Sciatic nerve (tissue), 2 donors: ENCODE results near the gene NTNG1. TPM values are rescaled to one million over a fixed set of nuclear protein-coding genes. Genes with fewer than 3 reads are reported as not detected.
"Not testable (repeated sequence)": the region's sequence is repeated elsewhere in the genome, so short reads cannot be mapped to it uniquely, and the experiment has no call there.

Experiments used
- ATAC-seq: fragments of 200-7000 bp; cut with Tn5 transposase; one replicate; pipeline ENCODE4 v1.9.1; 2020; ENCODE audit warnings: mild to moderate bottlenecking, moderate library complexity
- DNase-seq: peaks from one replicate; pipeline ENCODE4 v3.0.0-alpha.2; 2020; ENCODE audit warnings: low spot score
- intact Hi-C: fragments of 100-400 bp; cut with DNase I; formaldehyde crosslinking; loops from one replicate; pipeline ENCODE4 v1.14.2; 2022
- total RNA-seq: library from RNA; stranded (reverse); fragmentation: NEBNext Ultra II Directional; extraction: Animal tissue kit (Norgen Biotek cat#: 25700); gene quantifications from one replicate; pipeline ENCODE4 v1.2.1, GENCODE V29; 2021
- donor health status: DM: no; HTN: no; CAD: no.
- donor health status: DM: no; HTN: no; CAD: no.

Gene NTNG1
- total RNA-seq, 1 donor from 2014 or later = 8.2 TPM

DNA sequence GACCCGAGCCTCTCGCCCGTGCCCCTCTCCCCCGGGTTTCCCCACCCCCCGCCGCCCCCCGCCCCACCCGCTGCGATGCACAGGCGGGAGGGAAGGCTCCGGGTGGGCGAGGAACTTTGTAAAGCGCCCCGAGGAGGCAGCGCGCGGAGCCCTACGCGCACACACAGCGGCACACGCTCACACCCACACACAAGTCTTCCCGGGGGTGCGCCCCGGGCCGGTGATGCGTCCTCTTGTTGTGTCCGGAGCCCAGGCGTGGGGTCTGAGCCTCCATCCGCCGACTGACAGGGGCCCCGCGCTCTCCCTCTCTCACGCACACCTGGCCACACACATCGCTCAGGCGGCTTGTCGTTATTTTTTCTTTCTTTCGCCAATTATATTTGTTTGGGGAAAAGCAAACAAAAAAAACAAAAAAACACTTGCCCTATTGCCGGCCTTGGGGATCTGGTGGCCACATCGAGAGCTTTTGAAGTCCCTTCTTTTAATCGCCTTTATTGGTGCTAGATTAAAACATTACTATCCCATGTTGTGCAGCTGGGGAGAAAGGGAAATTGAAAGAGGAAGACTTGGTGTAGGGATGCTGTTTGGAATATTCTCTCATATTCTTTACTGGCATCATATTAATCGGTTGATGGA lies 770 bp downstream of the NTNG1 start:
- intact Hi-C loops = no loop called here
- peak; percentile 59 for ATAC-seq
- no peak for DNase-seq

DNA sequence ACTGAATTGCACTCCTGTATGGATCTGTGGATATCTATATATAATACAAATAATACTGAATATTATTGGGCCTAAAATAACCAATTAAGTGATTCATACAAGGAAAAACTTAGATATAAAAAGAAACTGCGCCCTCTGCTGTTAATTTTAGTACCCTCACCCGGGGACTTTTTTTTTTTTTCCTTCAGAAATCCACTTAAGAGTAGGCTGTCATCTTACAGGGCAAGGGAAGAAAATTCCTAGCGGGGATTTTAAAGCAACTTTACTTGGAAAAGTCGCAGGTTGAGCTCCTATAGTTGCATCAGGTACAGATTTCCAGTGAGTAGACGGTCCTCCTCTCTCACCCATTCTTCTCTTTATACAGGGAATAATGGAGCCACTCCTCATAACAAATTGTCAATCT lies 1.3 kb downstream of the NTNG1 start:
- no peak for DNase-seq
- intact Hi-C loops = no loop called here
- ATAC-seq = peak; percentile 53

DNA sequence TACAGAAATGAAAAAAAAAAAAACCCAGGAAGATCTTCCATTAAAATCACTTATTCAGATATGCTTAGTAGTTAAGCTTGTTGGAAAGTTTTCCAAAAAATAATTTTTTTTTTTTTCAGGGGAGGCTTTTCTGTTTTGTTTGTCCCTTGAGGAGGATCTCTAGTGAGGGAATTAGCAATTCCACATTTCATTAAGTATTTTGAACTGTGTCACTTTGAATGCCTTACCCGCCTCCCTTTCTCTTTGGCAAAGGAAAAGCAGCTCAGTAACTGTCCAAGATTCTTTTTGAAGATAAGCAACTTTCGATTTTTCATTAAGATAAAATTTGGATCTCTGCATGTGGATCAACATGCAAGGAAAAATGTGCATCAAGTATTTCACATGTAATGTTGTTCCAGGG lies 1.8 kb downstream of the NTNG1 start:
- ATAC-seq (no peak), DNase-seq (no peak)
- intact Hi-C loops = no loop called here

DNA sequence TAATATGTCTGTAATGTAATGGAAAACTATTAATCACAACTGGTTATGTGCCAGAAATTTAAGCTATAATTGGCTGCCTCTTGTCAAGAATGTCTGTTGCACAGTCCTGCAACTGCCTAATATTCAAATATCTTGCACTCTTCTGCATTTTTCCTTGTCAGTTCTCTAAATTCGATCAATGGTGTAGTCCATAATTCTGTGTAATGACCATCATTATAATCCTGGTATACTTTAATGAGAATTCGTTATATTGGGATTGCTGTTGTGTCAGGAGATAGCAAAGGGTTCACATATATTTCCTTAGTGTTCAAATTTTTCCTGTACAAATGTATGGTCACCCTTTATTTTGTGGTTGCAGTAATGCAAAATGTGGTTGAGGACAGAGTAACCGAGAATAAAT lies 4.8 kb downstream of the NTNG1 start:
- ATAC-seq = no peak
- DNase-seq = no peak
- intact Hi-C loops = no loop called here

DNA sequence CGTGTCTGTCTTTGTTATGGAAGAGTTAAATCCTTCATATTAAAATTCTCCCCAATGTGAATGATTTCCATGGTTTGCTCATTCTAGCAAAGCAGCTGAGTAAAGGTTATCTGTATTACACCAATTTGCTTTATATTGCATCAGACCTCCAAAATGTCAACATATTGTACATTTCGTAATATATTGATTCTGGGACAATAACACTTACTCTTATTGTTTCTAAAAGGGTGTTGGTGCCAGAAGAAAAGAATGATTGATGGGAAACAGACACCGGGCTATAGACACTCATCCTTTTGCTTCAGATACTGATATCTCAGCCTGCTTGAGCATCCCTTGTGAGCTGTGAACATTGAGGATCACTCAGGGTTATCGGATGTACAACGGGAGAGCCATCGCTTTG lies 7.0 kb downstream of the NTNG1 start:
- DNase-seq (no peak), ATAC-seq (no peak)
- intact Hi-C loops = no loop called here

DNA sequence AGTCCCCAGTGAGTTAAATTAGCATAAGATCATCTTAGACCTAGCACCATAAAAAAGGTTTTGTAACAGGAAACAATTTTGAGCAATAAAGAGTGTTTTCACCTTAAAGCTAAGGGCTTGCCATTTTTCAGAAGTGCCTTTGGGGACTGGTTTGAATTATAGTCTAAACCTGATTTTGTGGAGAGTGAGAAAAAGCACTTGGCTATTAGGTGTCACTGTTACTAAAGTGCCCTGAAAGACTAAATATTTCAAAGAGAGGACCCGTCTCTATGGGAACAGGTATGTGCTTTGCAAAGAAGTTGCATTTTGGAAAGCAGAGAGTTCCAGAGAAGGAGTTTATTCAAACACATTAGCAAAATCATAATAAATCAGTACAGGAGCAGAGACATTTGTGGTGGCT lies 9.1 kb downstream of the NTNG1 start:
- intact Hi-C loops = no loop called here
- no peak for ATAC-seq
- no peak for DNase-seq

DNA sequence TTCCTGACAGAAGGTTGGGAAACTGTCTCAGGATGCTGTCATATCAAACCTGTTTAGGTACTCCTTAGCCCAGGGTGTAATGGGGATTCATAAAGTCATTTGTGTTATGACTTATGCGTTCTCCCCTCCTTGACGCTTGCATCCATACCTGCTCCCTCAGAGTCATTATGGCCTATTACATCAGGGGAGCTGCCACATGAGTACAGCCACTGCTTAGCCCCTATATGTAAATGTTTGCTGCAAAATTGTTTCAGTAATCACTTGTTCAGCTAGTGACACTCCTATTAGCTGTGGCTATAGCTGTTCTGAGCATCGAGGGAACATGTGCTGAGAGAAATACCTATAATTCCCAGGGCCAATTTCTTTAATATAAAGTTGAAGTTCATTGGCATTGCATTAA lies 10.5 kb downstream of the NTNG1 start:
- ATAC-seq (no peak), DNase-seq (no peak)
- intact Hi-C loops = no loop called here

DNA sequence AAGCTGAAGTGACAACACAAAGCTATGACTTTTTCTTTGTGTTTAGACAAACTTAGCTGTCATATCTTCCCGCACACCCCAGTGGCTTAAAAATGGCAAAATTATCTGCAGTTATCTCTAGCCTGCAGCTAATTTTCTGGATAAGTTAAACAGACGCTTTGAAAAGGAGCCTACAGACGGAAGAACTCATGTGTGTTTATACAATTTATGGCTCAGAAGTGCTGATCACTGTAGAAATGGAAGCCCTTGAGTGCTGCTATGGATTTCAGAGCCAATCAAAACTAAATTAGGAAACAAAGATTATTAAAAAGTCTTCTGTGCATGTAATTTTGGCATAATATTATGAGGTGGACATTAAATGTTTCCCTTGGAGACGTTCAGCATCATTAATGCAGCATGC lies 11.6 kb downstream of the NTNG1 start:
- intact Hi-C loops = no loop called here
- no peak for ATAC-seq
- DNase-seq = no peak

DNA sequence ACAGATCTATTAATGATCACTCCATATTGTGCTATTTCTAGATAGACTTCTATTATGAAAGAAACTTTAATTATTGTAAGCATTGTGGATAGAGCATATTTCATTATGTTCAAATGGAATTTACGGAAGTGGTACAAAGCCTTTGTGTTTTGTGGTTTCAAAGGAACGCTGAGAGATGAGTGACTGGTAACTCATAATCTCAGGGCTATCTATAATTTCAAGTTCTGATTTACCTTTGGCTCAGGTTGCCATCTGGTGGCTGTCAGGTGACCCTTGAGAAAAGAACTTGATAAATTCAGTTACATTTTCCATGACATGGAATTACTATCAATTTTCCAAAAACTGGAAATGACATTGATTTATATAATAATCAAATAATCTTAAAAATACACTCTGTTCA lies 12.2 kb downstream of the NTNG1 start:
- intact Hi-C loops = no loop called here
- ATAC-seq (no peak), DNase-seq (no peak)

DNA sequence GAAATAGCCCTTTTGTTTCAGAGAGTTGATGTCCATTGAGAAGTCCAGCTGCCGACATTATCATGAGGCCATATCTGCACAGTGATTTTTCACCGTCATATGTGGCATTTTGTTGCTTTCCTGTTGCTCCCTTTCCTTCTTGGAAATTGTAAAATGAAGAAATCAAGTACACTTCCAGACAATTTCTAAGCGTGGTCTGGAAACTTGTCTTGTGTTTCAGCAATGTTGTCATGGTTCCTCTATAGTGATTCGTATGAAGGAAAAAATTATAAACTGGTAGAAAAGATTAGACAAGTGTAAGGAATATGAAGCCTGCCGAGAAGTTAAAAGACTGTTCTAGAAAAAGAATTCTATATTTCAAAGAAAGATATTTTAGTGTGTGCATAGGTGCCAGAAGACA lies 17.7 kb downstream of the NTNG1 start:
- intact Hi-C loops = no loop called here
- DNase-seq = no peak
- ATAC-seq = no peak

DNA sequence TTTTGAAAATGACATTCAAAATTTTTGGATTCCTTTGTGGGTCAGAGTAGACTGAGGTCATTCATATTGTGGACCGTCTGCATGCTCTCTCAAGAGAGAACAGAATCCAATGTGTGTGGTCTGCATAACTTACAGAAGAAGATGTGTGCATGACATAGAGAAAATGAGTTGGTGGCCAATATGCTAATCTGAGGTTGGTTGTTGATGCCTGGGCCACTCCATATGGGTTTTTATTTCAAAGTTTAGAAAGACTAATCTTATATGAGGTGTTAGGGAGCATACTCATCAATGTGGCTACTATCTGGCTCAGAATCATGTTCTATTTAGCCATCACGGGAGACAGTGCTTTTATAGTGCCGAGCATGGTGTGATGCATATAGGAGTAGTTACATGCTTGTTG lies 18.2 kb downstream of the NTNG1 start:
- ATAC-seq (no peak), DNase-seq (no peak)
- intact Hi-C loops = no loop called here

DNA sequence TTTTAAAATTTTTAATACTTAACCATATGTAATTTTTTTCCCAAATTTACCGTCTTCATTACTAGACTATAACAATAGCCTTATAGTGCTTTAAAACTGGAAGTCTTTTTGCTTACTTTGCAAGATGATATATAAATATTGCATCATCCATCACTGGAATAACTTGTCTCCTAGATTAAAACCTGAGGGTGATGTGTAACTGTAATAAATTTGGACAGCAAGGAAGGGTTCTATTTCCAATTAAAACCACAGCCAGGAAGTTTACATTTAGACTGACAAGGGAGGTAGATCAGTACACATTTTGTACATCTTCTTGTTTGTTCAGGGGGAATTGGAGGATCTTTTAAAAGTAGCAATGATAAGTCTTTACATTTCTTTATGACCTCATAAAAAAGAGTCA lies 21.9 kb downstream of the NTNG1 start:
- ATAC-seq (no peak), DNase-seq (no peak)
- intact Hi-C loops = no loop called here

DNA sequence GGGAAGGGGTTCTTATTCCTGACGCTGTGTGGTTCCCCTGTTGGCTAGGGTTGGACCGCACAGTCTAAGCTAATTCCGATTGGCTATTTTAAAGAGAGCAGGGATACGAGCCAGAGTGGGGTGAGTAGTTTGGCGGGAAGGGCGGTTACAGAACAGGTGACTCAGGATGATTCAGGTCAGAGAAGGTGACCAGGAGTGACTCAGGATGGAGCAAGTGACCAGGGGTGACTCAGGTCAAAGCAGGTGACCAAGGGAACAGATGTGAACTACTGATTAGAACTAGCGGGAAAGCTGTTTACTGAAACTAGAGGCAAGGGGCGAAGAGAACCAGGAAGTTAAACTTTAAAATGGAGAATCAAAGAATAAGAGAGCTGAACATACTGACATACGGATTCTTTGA lies 24.1 kb downstream of the NTNG1 start:
- DNase-seq, intact Hi-C loops, ATAC-seq: not testable (repeated sequence)

DNA sequence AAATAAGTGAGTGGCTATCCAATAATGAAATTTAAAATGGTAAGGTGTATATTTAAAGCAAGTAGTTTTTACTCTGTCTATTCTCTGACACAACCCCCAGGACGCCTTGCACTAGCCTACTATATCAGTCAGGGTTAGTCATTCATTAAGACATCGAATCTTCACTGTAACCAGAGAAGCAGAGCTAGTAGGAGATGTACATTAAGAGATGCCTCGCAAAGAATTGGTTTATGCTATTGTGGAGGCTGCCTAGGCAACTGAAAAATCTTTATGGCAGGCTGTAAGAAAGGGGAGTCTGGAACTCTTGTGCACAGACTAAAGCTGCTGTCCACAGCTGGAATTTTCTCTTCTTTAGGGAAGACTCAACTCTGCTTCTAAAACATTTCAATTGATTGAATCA lies 28.8 kb downstream of the NTNG1 start:
- intact Hi-C loops = no loop called here
- no peak for ATAC-seq
- no peak for DNase-seq

DNA sequence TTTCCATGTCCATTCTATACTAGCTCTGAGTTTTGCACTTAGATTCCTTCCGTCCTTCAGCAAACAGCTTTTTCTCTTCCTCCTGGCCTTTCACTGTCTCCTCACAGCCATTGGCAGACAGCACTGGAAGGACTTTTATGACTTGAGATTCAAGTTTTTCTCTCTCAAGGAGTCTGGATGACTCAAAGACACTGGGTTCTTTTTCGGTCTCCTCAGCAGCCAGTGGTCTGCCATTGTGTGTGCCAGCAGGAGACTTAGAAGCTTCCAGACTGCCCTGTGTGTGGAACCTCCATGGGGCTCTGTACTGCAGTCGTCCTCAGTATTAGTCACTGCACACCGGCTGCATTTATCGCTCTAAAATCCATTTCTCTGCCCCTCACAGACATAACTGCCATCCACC lies 30.5 kb downstream of the NTNG1 start:
- ATAC-seq = no peak
- intact Hi-C loops = no loop called here
- DNase-seq = no peak

DNA sequence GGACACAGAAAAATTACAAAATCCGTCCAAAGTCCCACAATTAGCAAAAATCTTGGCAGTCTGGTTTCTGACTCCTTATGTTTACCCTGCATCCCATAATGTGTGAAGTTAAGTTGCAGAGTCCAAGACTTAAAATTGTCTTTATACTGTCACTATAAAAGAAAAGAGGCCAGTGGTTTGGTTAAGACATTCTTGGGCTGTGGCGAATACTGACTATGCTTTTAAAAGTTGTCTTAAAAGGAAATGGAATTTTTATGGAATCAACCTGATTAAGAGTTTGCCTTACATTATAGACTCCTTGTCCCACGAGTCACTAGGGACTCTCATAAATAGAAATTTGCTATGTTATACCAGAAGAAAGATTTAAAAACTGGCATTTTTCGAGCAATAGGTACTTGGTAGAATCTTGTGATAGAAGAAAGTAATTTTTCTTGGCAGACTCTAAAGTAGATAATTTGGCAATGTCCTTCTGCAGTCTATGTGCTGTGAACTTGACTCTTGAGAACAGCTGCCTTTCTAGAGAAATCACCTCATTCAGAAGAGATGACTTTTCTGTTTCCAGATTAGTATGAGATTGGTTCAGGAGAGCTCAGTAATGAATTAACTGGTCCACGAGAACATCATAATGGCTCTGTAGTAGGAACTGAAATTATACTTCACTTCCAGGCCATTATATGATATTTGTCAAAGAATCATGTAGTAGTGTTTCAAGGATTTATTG lies 31.8 kb downstream of the NTNG1 start:
- ATAC-seq = no peak
- no peak for DNase-seq
- intact Hi-C loops = no loop called here

DNA sequence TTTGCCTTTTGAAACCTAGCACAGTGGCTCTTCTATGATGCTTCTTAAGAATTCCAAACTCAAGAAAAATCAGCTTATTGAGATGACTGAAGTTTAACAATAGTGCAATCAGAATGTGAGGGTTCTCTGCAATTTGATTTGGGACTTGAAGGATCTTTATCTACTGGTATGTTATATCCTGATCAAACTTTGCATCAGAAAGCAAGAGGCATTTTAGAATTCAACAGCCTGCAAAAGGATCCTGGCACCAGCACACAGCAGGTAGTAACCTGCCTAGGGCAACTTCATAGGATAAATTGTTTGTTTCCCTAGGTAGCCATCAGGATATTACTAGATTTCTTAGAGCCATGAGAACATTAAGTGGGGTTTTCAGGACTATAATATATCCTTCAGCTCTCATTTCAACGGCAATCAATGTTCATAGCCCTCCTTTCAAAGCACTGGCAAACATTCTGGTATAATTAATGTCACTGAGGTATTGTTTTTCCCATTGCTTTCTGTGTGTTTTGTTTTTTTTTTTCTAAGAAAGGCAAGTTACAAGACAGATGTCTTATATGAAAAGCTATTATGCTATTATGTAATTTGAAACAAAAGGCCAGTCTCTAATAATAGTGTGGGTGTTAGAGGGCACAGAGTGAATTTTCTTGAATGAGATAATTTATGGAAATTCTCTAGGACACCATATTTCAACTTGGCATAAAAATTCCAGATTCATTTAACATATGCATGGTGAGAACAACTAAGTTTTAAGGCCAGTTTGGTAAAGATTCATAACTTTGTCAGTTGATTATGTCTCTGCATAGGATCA lies 34.5 kb downstream of the NTNG1 start:
- DNase-seq (no peak), ATAC-seq (no peak)
- intact Hi-C loops = no loop called here

DNA sequence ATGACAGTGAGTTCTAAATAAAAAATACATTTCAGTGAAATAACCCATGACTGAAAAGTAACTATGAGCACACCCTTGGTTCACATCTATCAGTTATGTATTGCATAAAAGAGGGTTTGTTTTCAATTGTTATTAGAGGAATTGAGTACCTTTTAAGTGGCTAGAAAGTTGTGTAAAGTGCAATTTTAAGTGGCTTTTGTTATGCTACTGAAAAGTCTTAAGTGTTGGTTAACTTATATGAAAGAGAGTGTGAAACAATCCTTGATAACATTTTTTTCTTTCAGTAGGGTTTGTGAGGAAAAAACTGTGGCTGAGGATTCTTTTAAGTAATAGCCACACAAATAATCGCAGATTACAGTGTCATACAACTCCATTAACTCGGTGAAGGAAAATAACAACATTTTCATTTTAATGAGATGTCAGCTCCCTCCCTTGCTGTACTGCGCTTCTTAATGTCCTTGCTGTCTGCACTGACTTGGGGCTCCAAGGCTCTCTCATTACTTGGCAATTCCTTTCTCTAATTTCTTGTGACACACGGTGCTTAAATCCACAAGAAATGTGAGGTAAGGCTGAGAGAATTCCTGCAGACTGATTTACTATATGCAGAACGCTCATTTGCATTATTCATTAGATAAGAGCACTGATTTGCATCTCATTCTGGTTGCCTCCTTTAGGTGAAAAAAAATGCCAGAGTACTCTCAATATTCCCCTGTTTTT lies 40.6 kb downstream of the NTNG1 start:
- ATAC-seq = no peak
- intact Hi-C loops = no loop called here
- no peak for DNase-seq

DNA sequence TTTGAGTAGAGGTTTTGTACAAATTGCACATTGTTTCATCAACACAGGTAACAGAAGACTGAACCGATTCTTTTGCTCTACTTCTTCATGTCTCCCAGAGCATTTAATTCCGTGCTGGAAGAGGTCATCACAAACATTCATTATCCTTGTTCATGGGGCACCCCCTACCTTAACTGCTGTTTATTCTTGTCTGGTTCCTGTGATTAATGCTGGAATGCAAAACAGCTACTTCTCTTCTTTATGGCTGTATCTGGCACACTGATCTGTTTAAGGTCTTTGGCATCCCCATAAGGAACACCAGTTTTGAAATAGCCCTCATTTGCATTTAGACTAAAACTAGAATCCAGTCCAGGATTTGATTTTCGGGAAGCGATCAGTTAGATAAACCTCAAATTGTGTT lies 42.2 kb downstream of the NTNG1 start:
- DNase-seq (no peak), ATAC-seq (no peak)
- intact Hi-C loops = no loop called here

DNA sequence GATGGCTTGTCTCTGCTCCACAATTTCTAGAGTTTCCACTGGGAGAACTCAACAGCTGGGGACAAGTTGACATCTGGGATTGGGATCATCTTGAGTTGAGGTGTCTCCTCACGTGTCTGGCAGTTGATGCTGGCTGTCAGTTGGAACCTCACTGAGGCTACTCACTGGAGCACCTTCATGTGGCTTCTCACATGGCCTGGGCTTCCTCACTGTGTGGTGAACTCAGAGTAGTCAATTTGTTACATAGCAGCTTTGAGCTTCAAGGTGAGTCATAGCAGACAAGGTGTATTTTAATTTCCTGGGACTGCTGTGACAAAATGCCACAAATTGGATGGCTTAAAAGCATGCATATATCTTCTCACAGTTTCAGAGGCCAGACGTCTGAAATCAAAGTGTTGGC lies 44.0 kb downstream of the NTNG1 start:
- DNase-seq = no peak
- no peak for ATAC-seq
- intact Hi-C loops = no loop called here
